Peyer's patch (tissue), 4 donors: ENCODE results near the gene PI16.

Experiments used
- CTCF ChIP-seq, 6 experiments: fragments of 450-650 bp in 4 of 6; fragments of 200-600 bp in 2 of 6; sonication (generic) in 1 of 6; IDR thresholded peaks; one replicate each; pipeline ENCODE4 v1.5.1; 2017 to 2019; ENCODE audit warnings: antibody characterized with exemption in 6 of 6, mild to moderate bottlenecking in 3 of 6, moderate library complexity in 1 of 6
- POLR2A ChIP-seq, 2 donors: fragments of 450-650 bp; IDR thresholded peaks; one replicate each; pipeline ENCODE4 v1.5.1; 2017; ENCODE audit warnings: antibody characterized with exemption in 2 of 2, mild to moderate bottlenecking in 2 of 2, moderate library complexity in 2 of 2

GRCh38 chr6:36973190-36973589 lies 18.7 kb downstream of the PI16 start:
- TF ChIP-seq CTCF (IDR thresholded peaks at IDR 0.05) (no peak), POLR2A (IDR thresholded peaks at IDR 0.05) (no peak)
